ENCODE data around the gene ACSF3. TPM values are rescaled to one million over a fixed set of nuclear protein-coding genes. Genes with fewer than 3 reads are reported as not detected.

ACSF3 gene
- total RNA-seq, 1 experiment from 2014 or later: 74.5 TPM

DNA sequence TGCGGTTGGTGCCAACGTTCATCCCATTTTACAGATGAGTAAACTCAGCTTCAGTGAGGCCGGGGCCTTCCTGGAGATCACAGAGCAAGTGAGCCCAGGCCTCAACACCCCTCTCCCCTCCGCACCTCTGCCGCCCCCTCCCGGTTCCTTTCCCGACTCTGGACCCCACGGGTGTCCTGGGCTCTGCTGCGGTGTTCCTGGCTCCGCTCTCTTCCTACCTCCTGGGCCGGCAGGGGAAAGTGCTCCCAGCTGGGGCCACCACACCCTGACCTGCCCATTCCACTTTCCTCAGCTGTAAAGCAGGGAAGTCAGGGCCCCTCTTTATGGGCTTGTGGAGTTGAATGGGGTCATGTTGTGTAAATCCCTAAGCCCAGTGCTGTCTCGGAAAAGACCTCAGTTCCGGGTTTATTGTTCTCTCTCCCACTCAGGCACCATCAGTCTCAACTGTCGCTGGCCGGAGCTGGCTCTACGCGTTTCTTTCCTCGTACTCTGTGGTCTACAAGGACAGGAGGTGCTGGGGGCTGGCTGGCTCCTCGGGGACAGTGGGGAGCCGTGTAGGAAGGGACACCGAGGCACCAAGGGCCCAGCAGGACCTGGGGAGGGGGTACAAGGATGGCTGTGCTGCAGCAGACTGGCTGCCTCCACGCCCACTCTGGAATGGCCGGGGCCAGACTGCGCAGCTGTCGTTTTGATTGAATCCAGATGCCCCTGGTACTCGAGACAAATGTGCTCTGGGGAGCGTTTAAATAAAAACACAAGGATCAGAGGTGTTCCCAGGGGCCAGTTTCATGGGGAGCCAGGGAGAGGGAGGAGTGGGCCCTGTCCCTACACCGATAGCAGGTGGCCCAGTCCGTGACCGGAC lies 21.7 kb upstream of the ACSF3 start:
- ChIA-PET CTCF (no interaction called here), POLR2A (no interaction called here), RAD21 (ENCODE audit: low non-redundant PET in 1 of 2, low total read pairs in 2 of 2, uncharacterized antibody in 2 of 2, unreplicated experiment in 2 of 2) (no interaction called here)
- Histone ChIP-seq H3K27ac (ENCODE audit: low read depth, low read length) (no peak overlapping the region), H4K20me1 (ENCODE audit: insufficient read depth) (no peaks in the 10 kb centered on the region), H3K4me3 (replicated peaks in 1 of 2; ENCODE audit: low read depth in 1 of 2, low read length in 2 of 2) (no peak overlapping the region), H3K36me3 (ENCODE audit: control insufficient read depth in 1 of 2, insufficient read depth in 2 of 2, low read length in 2 of 2) (no peaks in the 10 kb centered on the region), H3K9me2 (ENCODE audit: insufficient read depth) (no peaks in the 10 kb centered on the region), H3K79me2 (ENCODE audit: insufficient read depth, low read length) (no peaks in the 10 kb centered on the region), H2AFZ (ENCODE audit: low read depth, low read length, poor library complexity, severe bottlenecking) (no peak overlapping the region), H3K27me3 (ENCODE audit: insufficient read depth, low read length) (0 out of 2 replicates have a peak, but pooled peaks cover 12% of the 10 kb centered on the region), H3K9me3 (ENCODE audit: control insufficient read depth in 1 of 2, insufficient read depth in 1 of 2, low read depth in 1 of 2, low read length in 2 of 2) (peaks cover 3 to 31% of the 10 kb centered on the region in 2 experiments; a peak in 3 of 4 replicates), H3K9ac (ENCODE audit: low read length) (no peak overlapping the region), H3K4me2 (ENCODE audit: low read length) (no peak overlapping the region), H3K4me1 (ENCODE audit: control insufficient read depth in 1 of 2, insufficient read depth in 2 of 2, low read length in 2 of 2) (no peaks in the 10 kb centered on the region)
- BruUV-seq (replicated peaks): no TSS peak
- intact Hi-C loops (cut with micrococcal nuclease): no loop called here
- DNase-seq (ENCODE audit: low read depth, low spot score): no peak
- TF ChIP-seq, protein P1, sequence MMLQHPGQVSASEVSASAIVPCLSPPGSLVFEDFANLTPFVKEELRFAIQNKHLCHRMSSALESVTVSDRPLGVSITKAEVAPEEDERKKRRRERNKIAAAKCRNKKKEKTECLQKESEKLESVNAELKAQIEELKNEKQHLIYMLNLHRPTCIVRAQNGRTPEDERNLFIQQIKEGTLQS (IDR thresholded peaks at IDR 0.05): no peak
- TF ChIP-seq FOSL1 (IDR thresholded peaks at IDR 0.05; ENCODE audit: low read depth) (no peak), SP1 (IDR thresholded peaks at IDR 0.05; ENCODE audit: low read depth) (no peak), JUND (IDR thresholded peaks at IDR 0.05) (no peak), EZH2 (IDR thresholded peaks at IDR 0.05) (no peak), ZNF274 (IDR thresholded peaks at IDR 0.05; ENCODE audit: low read depth, low read length) (no peak), ELF1 (IDR thresholded peaks at IDR 0.05; ENCODE audit: borderline replicate concordance, low read depth) (no peak), POLR2A (IDR thresholded peaks at IDR 0.05; ENCODE audit: borderline replicate concordance, extremely low read depth, insufficient read depth, insufficient read length) (no peak), CBX3 (IDR thresholded peaks at IDR 0.05; ENCODE audit: low read depth) (no peak), TCF7L2 (IDR thresholded peaks at IDR 0.05; ENCODE audit: borderline replicate concordance, extremely low read depth, insufficient read depth, insufficient read length) (no peak)
- ATAC-seq: 0 out of 2 replicates have a peak, but pooled peaks have one; percentile 23
